Fibroblast of villous mesenchyme (primary cell): ENCODE data around the gene MICAL3. TPM values are rescaled to one million over a fixed set of nuclear protein-coding genes. Genes with fewer than 3 reads are reported as not detected.

Experiments used
- DNase-seq: peaks from one replicate; pipeline ENCODE4 v3.0.0-alpha.2; 2010; ENCODE audit warnings: low read depth
- H3K4me3 ChIP-seq: 2 replicates; pipeline ENCODE4 v1.5.1; 2011; ENCODE audit warnings: low read depth, mild to moderate bottlenecking, low read length
- total RNA-seq: library from RNA; depleted of rRNA; stranded (reverse); fragments of >200 nt; gene quantifications from 2 replicates; pipeline ENCODE4 v1.2.3, GENCODE V29; 2012
- TF ChIP-seq, protein P1 (sequence below): IDR thresholded peaks from 2 replicates; pipeline ENCODE4 v1.5.1; 2012; ENCODE audit warnings: low read depth, mild to moderate bottlenecking, low read length; ENCODE audit not compliant: insufficient read depth

The MICAL3 gene
- total RNA-seq, 1 donor, result 39.7 TPM

DNA sequence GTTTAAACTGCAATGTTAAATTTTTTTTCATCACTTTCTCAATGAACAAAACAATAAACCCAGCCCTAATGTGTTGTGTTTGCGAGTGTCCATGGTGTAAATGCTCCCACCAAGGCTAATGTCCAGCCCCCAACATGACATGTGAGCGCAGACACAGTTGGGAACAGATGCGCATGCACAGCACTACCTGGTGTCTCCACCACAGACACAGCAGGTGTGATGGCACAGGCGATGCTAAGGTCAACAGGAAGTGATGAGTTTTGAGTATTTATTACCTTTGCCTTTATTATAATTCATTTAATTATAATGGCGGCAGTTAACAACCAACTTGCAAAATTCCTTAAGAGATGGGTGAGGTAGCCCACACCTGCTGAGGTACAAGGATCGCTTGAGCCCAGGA lies 42.9 kb downstream of the MICAL3 start:
- H3K4me3 ChIP-seq, result no peak overlapping the region
- TF ChIP-seq, protein P1, sequence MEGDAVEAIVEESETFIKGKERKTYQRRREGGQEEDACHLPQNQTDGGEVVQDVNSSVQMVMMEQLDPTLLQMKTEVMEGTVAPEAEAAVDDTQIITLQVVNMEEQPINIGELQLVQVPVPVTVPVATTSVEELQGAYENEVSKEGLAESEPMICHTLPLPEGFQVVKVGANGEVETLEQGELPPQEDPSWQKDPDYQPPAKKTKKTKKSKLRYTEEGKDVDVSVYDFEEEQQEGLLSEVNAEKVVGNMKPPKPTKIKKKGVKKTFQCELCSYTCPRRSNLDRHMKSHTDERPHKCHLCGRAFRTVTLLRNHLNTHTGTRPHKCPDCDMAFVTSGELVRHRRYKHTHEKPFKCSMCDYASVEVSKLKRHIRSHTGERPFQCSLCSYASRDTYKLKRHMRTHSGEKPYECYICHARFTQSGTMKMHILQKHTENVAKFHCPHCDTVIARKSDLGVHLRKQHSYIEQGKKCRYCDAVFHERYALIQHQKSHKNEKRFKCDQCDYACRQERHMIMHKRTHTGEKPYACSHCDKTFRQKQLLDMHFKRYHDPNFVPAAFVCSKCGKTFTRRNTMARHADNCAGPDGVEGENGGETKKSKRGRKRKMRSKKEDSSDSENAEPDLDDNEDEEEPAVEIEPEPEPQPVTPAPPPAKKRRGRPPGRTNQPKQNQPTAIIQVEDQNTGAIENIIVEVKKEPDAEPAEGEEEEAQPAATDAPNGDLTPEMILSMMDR, result no peak
- no peak for DNase-seq

DNA sequence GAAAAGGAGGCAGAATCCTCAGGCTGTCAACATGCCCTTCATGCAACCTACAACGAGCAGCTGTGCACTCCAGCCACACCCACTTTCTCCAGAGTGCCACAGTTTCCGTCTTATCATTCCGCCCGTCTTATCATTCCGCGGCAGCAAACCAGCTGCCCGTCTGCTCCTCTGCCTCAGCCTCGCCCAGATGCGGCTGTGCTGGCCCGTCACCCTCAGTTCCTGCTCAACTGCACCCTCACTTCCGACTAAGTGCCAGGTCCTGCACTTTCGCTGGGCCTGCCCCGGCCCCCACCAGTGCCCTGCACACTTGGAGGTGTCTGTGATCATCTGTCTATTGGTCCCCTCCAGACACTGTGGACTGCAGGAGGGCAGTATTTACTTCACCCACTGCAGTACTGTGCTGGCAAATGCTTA lies 43.7 kb downstream of the MICAL3 start:
- TF ChIP-seq, protein P1, result no peak
- peak; percentile 83 for DNase-seq
- H3K4me3 ChIP-seq, result peak overlapping the region; percentile 51

DNA sequence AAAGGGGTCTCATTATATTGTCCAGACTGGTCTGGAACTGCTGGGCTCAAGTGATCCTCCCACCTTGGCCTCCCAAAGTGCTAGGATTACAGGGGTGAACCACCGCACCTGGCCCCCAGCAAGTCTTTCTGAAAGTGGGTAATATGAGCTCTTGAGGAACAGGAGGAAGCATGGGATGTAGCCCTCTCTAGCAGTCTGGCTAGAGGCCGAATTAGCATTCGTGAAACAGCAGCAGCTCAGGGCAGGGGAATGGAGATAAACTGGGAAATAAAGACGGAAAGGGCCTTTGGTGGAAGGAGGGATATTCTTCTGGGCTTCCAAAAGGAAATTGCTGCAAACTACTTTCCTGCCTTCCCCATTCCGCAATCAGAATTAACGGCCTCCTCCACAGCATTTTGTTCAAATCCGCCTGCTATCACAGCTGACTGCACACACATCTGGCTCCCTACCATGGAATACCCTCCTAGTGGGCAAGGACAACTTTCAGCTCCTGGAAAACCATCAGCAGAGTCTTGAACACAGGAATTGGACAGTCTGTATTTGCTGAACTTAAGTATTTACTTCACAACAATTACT lies 44.3 kb downstream of the MICAL3 start:
- DNase-seq, result peak; percentile 44
- H3K4me3 ChIP-seq, result peak overlapping the region; percentile 51
- TF ChIP-seq, protein P1, result no peak

DNA sequence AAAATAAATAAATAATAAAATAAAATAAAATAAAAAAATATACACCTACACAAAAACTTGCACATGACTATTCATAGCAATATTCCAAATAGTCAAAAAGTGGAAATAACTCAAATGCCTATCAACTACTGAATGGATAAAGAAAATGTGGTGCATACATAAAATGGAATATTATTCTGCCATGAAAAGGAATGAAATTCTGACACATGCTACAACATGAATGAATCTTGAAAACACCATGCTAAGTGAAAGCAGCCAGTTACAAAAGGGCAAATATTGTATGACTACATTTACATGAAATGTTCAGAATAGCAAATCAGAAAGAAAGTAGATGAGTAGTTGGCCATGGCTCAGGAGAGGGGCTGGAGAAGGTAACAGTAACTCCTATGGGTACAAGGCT lies 46.3 kb downstream of the MICAL3 start:
- H3K4me3 ChIP-seq, result no peak overlapping the region
- TF ChIP-seq, protein P1, result no peak
- no peak for DNase-seq

DNA sequence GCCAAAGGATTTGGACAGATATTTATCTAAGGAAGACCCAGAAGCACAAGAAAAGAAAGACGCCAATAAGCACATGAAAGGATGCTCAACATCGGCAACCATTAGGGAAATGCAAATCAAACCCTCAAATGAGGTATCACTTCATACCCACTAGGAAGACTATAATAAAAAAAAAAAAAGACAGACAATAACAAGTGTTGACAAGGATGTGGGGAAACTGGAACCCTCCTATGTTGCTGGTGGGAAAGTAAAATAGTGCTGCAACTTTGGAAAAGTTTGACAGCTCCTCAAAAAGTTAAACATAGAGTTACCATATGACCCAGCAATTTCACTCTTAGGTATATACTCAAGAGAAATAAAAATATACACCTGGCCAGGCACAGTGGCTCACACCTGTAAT lies 47.0 kb downstream of the MICAL3 start:
- TF ChIP-seq, protein P1, result no peak
- H3K4me3 ChIP-seq, result no peak overlapping the region
- no peak for DNase-seq

DNA sequence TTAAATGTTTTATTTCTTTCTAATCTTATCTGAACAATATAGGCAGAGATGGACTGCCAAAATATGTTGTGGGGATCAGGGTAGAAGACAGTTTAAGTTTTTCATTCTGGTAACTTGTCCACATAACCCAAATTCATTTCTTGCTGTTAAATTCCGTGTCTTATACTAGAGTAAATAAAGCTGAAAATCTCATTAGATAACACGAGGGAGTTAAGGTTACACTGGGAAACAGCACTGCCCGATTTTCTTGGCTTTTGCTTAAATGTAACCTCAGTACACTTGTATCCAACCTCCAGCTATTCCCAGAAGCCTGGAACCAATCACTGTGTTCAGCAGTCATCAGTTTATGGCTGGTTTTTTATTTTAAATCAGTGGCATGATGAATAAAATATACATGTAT lies 48.2 kb downstream of the MICAL3 start:
- no peak overlapping the region for H3K4me3 ChIP-seq
- TF ChIP-seq, protein P1, result no peak
- DNase-seq, result no peak
